PFSK-1 (cell line): ENCODE measurements around the gene ZNF280B.

ENCODE experiments used
- FOXP2 ChIP-seq: optimal IDR thresholded peaks from 2 replicates; pipeline ENCODE3; 2011; ENCODE audit warnings: borderline replicate concordance, control low read depth, inconsistent platforms; ENCODE audit not compliant: insufficient read depth; ENCODE audit errors: extremely low read length, extremely low read depth
- POLR2AphosphoS5 ChIP-seq: IDR thresholded peaks from 2 replicates; pipeline ENCODE4 v1.6.1; 2012; ENCODE audit warnings: low read depth, mild to moderate bottlenecking, control low read depth, low read length, moderate library complexity
- SIN3A ChIP-seq: IDR thresholded peaks from 2 replicates; pipeline ENCODE4 v1.6.1; 2012; ENCODE audit warnings: mild to moderate bottlenecking, low read length, moderate library complexity, borderline replicate concordance; ENCODE audit not compliant: insufficient read depth
- TAF1 ChIP-seq: IDR thresholded peaks from 2 replicates; pipeline ENCODE4 v1.6.1; 2012; ENCODE audit warnings: low read length, control low read depth, borderline replicate concordance; ENCODE audit not compliant: insufficient read depth
- TF ChIP-seq, protein P1 (sequence below), 2 experiments: IDR thresholded peaks; 2 replicates each; pipeline versions ENCODE4 v1.6.1 to v1.8.0; 2011 to 2012; ENCODE audit warnings: low read depth in 2 of 2, low read length in 2 of 2, control low read depth in 1 of 2, inconsistent platforms in 1 of 2, mild to moderate bottlenecking in 1 of 2, moderate library complexity in 1 of 2; ENCODE audit not compliant: insufficient read depth in 1 of 2

DNA sequence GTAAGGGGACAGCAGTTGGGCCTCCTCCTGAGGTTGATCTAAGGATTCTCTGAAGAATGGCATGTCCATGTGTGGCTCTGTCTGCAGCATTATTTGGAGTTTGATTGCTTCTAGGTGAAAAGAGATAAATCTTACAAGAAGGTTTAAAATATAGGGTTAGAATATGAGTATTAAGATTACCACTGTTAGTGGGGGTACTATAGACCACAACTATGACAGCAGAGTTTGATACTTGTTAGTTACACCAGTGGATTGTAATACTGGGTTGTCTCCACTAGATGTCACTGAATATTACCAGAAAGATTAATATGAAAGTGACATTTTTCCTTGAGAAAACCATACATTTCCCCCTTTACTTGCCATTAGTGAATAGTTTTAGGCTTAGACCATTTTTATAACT lies 47.9 kb downstream of the ZNF280B start:
- TF ChIP-seq FOXP2 (no peak), POLR2AphosphoS5 (no peak), TAF1 (no peak), SIN3A (no peak)
- TF ChIP-seq, protein P1, sequence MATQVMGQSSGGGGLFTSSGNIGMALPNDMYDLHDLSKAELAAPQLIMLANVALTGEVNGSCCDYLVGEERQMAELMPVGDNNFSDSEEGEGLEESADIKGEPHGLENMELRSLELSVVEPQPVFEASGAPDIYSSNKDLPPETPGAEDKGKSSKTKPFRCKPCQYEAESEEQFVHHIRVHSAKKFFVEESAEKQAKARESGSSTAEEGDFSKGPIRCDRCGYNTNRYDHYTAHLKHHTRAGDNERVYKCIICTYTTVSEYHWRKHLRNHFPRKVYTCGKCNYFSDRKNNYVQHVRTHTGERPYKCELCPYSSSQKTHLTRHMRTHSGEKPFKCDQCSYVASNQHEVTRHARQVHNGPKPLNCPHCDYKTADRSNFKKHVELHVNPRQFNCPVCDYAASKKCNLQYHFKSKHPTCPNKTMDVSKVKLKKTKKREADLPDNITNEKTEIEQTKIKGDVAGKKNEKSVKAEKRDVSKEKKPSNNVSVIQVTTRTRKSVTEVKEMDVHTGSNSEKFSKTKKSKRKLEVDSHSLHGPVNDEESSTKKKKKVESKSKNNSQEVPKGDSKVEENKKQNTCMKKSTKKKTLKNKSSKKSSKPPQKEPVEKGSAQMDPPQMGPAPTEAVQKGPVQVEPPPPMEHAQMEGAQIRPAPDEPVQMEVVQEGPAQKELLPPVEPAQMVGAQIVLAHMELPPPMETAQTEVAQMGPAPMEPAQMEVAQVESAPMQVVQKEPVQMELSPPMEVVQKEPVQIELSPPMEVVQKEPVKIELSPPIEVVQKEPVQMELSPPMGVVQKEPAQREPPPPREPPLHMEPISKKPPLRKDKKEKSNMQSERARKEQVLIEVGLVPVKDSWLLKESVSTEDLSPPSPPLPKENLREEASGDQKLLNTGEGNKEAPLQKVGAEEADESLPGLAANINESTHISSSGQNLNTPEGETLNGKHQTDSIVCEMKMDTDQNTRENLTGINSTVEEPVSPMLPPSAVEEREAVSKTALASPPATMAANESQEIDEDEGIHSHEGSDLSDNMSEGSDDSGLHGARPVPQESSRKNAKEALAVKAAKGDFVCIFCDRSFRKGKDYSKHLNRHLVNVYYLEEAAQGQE (IDR thresholded peaks at IDR 0.05; ENCODE audit: insufficient read depth in 1 of 2, low read depth in 2 of 2, low read length in 2 of 2) = no peak
